Panc1 (cell line): Measurements from ENCODE around the gene KAZN. TPM values are rescaled to one million over a fixed set of nuclear protein-coding genes. Genes with fewer than 3 reads are reported as not detected.
A peak's percentile ranks its signal among the peaks of the same experiment; 100 is the strongest.

Experiments
- ATAC-seq: fragments of 200-7000 bp; cut with Tn5 transposase; 2 replicates; pipeline ENCODE4 v1.9.1; 2020; ENCODE audit warnings: mild to moderate bottlenecking, moderate library complexity
- BruUV-seq: library from RNA; stranded (reverse); fragments of 400-500 nt; replicated peaks from 2 replicates; lab custom pipeline; 2021; lab: Mats Ljungman, UMichigan
- CTCF ChIA-PET: fragments of 300-600 bp; sonication (Branson Sonifier 250); formaldehyde crosslinking; loops from one replicate; lab custom pipeline; 2022; ENCODE audit warnings: antibody characterized with exemption; lab: Charles Lee
- POLR2A ChIA-PET: fragments of 300-600 bp; sonication (Branson Sonifier 250); formaldehyde crosslinking; loops from one replicate; lab custom pipeline; 2022; ENCODE audit warnings: antibody characterized with exemption; lab: Charles Lee
- DNase-seq: peaks from one replicate; pipeline ENCODE4 v3.0.0-alpha.2; 2010; ENCODE audit warnings: low read depth, low spot score
- H3K27ac ChIP-seq: 2 replicates; pipeline ENCODE4 v1.5.1; 2011; ENCODE audit warnings: mild to moderate bottlenecking, low read length, inconsistent platforms
- H3K27me3 ChIP-seq: fragments of 200-500 bp; sonication (Bioruptor generic); 2 replicates; pipeline ENCODE4 v1.6.0; 2014; ENCODE audit warnings: low read length, inconsistent platforms; ENCODE audit not compliant: control insufficient read depth, insufficient read depth
- H3K36me3 ChIP-seq: fragments of 200-500 bp; sonication (Bioruptor generic); 2 replicates; pipeline ENCODE4 v1.5.1; 2014; ENCODE audit warnings: inconsistent platforms, mild to moderate bottlenecking, low read length, moderate library complexity; ENCODE audit not compliant: control insufficient read depth, insufficient read depth
- H3K4me1 ChIP-seq: 2 replicates; pipeline ENCODE4 v1.5.1; 2011; ENCODE audit warnings: inconsistent platforms, mild to moderate bottlenecking, low read length, moderate library complexity; ENCODE audit not compliant: control insufficient read depth, insufficient read depth
- H3K4me3 ChIP-seq, 2 experiments: 2 replicates each; pipeline ENCODE4 v1.5.1; 2011 to 2012; ENCODE audit warnings: low read depth in 2 of 2, low read length in 2 of 2, mild to moderate bottlenecking in 2 of 2, inconsistent platforms in 1 of 2, moderate library complexity in 1 of 2
- H3K9me3 ChIP-seq: fragments of 200-500 bp; sonication (Bioruptor generic); 2 replicates; pipeline ENCODE4 v1.5.1; 2014; ENCODE audit warnings: low read depth, mild to moderate bottlenecking, inconsistent platforms, low read length, moderate library complexity; ENCODE audit not compliant: control insufficient read depth, insufficient read depth
- CTCF ChIP-seq: fragments of 450-650 bp; IDR thresholded peaks from 2 replicates; pipeline ENCODE4 v1.5.1; 2017; ENCODE audit warnings: mild to moderate bottlenecking
- POLR2AphosphoS5 ChIP-seq: IDR thresholded peaks from 2 replicates; pipeline ENCODE4 v1.6.1; 2012; ENCODE audit warnings: mild to moderate bottlenecking, low read depth, low read length, moderate library complexity
- REST ChIP-seq, 2 experiments: IDR thresholded peaks; 2 replicates each; pipeline ENCODE4 v1.6.1; 2011 to 2012; ENCODE audit warnings: low read depth in 2 of 2, control low read depth in 1 of 2, low read length in 1 of 2, mild to moderate bottlenecking in 1 of 2, moderate library complexity in 1 of 2; ENCODE audit not compliant: insufficient read depth in 1 of 2
- SIN3A ChIP-seq: IDR thresholded peaks from 2 replicates; pipeline ENCODE4 v1.6.1; 2012; ENCODE audit warnings: low read depth, mild to moderate bottlenecking, low read length, moderate library complexity, borderline replicate concordance; ENCODE audit not compliant: insufficient read depth
- in situ Hi-C: cut with HindIII; loops from 2 replicates; pipeline ENCODE4 v1.10.0; 2016; ENCODE audit warnings: low sequenced_read_pairs, low pct_unique_long_range_greater_than_20kb
- intact Hi-C: fragments of 100-400 bp; cut with micrococcal nuclease; formaldehyde crosslinking; loops from one replicate; pipeline ENCODE4 v1.10.0; 2022; ENCODE audit not compliant: unreplicated experiment
- total RNA-seq: library from RNA; stranded (reverse); gene quantifications from one replicate; pipeline ENCODE4 v1.2.1, GENCODE V29; 2021; ENCODE audit not compliant: unreplicated experiment

KAZN gene
- total RNA-seq, 1 experiment from 2014 or later = 6.6 TPM

- intact Hi-C loops (loop anchor here (5.0 kb wide), 1 partner anchor 88 kb away; no protein-coding TSS in a partner anchor), in situ Hi-C loops (no loop called here)
- Histone ChIP-seq H3K27ac (no peak overlapping the region), H3K9me3 (no peaks in the 10 kb centered on the region), H3K36me3 (no peaks in the 10 kb centered on the region; the same call in 1 of the 2 replicates), H3K27me3 (peaks cover 5% of the 10 kb centered on the region), H3K4me3 (peak overlapping the region; percentile 32 to 51), H3K4me1 (peaks cover 7% of the 10 kb centered on the region)
- ATAC-seq (peak; percentile 81), DNase-seq (no peak)
- TF ChIP-seq REST (IDR thresholded peaks at IDR 0.05; ENCODE audit: insufficient read depth in 1 of 2, low read depth in 2 of 2, low read length in 1 of 2) (no peak), SIN3A (no peak), POLR2AphosphoS5 (no peak), CTCF (no peak)
- POLR2A ChIA-PET = no interaction called here
- no TSS peak for BruUV-seq
- CTCF ChIA-PET = interaction anchor here (0.7 kb wide), 1 partner anchor 28 kb away, joined by 5 read pairs; no protein-coding TSS in a partner anchor
These were observed 325.4 kb downstream of the KAZN start for GRCh38 chr1:14923727-14924452.

GRCh38 chr1:14924455-14925331 is 326.2 kb downstream of the KAZN start:
- intact Hi-C loops = loop anchor here (5.0 kb wide), 1 partner anchor 88 kb away; no protein-coding TSS in a partner anchor
- in situ Hi-C loops = no loop called here
- TF ChIP-seq REST (IDR thresholded peaks at IDR 0.05; ENCODE audit: insufficient read depth in 1 of 2, low read depth in 2 of 2, low read length in 1 of 2) = no peak
- TF ChIP-seq CTCF = peak; percentile 71
- Histone ChIP-seq H3K4me3 (peak overlapping the region; percentile 48 to 51), H3K9me3 (no peaks in the 10 kb centered on the region), H3K36me3 (no peaks in the 10 kb centered on the region; the same call in 1 of the 2 replicates), H3K27ac (no peak overlapping the region), H3K4me1 (peaks cover 12% of the 10 kb centered on the region), H3K27me3 (peaks cover 5% of the 10 kb centered on the region)
- CTCF ChIA-PET = interaction anchor here (0.7 kb wide), 1 partner anchor 27 kb away, joined by 5 read pairs; no protein-coding TSS in a partner anchor
- DNase-seq = no peak
- peak; percentile 85 for ATAC-seq
- no TSS peak for BruUV-seq
- POLR2A ChIA-PET = no interaction called here
